IMR-90 (cell line): Measurements from ENCODE around the gene CEMP1. TPM values are rescaled to one million over a fixed set of nuclear protein-coding genes. Genes with fewer than 3 reads are reported as not detected.

Experiments
- ATAC-seq: fragments of 200-7000 bp; cut with Tn5 transposase; 2 replicates; pipeline ENCODE4 v1.9.1; 2020; ENCODE audit warnings: low read depth, mild to moderate bottlenecking, moderate library complexity
- BruUV-seq: library from RNA; stranded (reverse); fragments of 400-500 nt; replicated peaks from 2 replicates; lab custom pipeline; 2021; lab: Mats Ljungman, UMichigan
- CTCF ChIA-PET: fragments of 300-600 bp; formaldehyde crosslinking; extraction: SDS; loops from one replicate; lab custom pipeline; 2021; ENCODE audit warnings: antibody characterized with exemption; lab: Yijun Ruan, JAX
- POLR2A ChIA-PET: fragments of 300-600 bp; sonication (Branson Sonifier 250); formaldehyde crosslinking; loops from one replicate; lab custom pipeline; 2022; ENCODE audit warnings: antibody characterized with exemption; ENCODE audit not compliant: unreplicated experiment; lab: Charles Lee
- DNase-seq: peaks from one replicate; pipeline ENCODE4 v3.0.0; 2013
- H2AFZ ChIP-seq: replicated peaks from 2 replicates; pipeline ENCODE3; 2013; ENCODE audit warnings: low read length, mild to moderate bottlenecking; ENCODE audit not compliant: poor library complexity
- H2AK5ac ChIP-seq: 2 replicates; pipeline ENCODE4 v1.6.1; 2013; ENCODE audit warnings: low read depth, low read length, inconsistent platforms
- H2AK9ac ChIP-seq: replicated peaks from 2 replicates; pipeline ENCODE3; 2013; ENCODE audit warnings: mild to moderate bottlenecking, low read depth, low read length, moderate library complexity; ENCODE audit not compliant: poor library complexity
- H2BK120ac ChIP-seq: 2 replicates; pipeline ENCODE4 v1.6.1; 2013; ENCODE audit warnings: low read depth, low read length, inconsistent platforms
- H2BK15ac ChIP-seq: 3 replicates; pipeline ENCODE4 v1.6.1; 2013; ENCODE audit warnings: low read depth, low read length, inconsistent platforms
- H2BK20ac ChIP-seq: 2 replicates; pipeline ENCODE4 v1.6.1; 2013; ENCODE audit warnings: low read depth, mild to moderate bottlenecking, inconsistent platforms, low read length, moderate library complexity
- H2BK5ac ChIP-seq: 2 replicates; pipeline ENCODE4 v1.6.1; 2013; ENCODE audit warnings: mild to moderate bottlenecking, low read depth, low read length, inconsistent platforms; ENCODE audit not compliant: poor library complexity, severe bottlenecking
- H3K14ac ChIP-seq: replicated peaks from 2 replicates; pipeline ENCODE4 v1.6.1; 2013; ENCODE audit warnings: low read depth, low read length, inconsistent platforms
- H3K18ac ChIP-seq: 2 replicates; pipeline ENCODE4 v1.6.1; 2013; ENCODE audit warnings: low read depth, low read length, control low read depth
- H3K23ac ChIP-seq: 2 replicates; pipeline ENCODE4 v1.6.1; 2013; ENCODE audit warnings: low read depth, low read length, inconsistent platforms
- H3K27ac ChIP-seq: 2 replicates; pipeline ENCODE4 v1.5.1; 2013; ENCODE audit warnings: mild to moderate bottlenecking, control low read depth, low read length; ENCODE audit not compliant: insufficient read depth
- H3K27me3 ChIP-seq: 2 replicates; pipeline ENCODE4 v1.6.1; 2013; ENCODE audit warnings: low read length; ENCODE audit not compliant: control insufficient read depth, insufficient read depth
- H3K36me3 ChIP-seq: 2 replicates; pipeline ENCODE4 v1.6.1; 2013; ENCODE audit warnings: low read length, mixed read lengths; ENCODE audit not compliant: control insufficient read depth, insufficient read depth
- H3K4ac ChIP-seq: 2 replicates; pipeline ENCODE4 v1.6.1; 2013; ENCODE audit warnings: low read depth, low read length, inconsistent platforms
- H3K4me1 ChIP-seq: 2 replicates; pipeline ENCODE4 v1.6.1; 2013; ENCODE audit warnings: low read length, mixed read lengths; ENCODE audit not compliant: control insufficient read depth, insufficient read depth
- H3K4me2 ChIP-seq: 2 replicates; pipeline ENCODE4 v1.6.1; 2013; ENCODE audit warnings: low read depth, mild to moderate bottlenecking, control low read depth, low read length, moderate library complexity
- H3K4me3 ChIP-seq: 2 replicates; pipeline ENCODE4 v1.5.1; 2013; ENCODE audit warnings: low read depth, mild to moderate bottlenecking, control low read depth, low read length, moderate library complexity; ENCODE audit not compliant: insufficient read depth
- H3K56ac ChIP-seq: 2 replicates; pipeline ENCODE4 v1.6.1; 2013; ENCODE audit warnings: low read length, inconsistent platforms; ENCODE audit not compliant: insufficient read depth; ENCODE audit errors: extremely low read depth
- H3K79me1 ChIP-seq, 2 experiments: 2 replicates each; pipeline ENCODE4 v1.6.1; 2013; ENCODE audit warnings: low read length in 2 of 2, inconsistent platforms in 1 of 2, low read depth in 1 of 2
- H3K9ac ChIP-seq: 2 replicates; pipeline ENCODE4 v1.6.1; 2013; ENCODE audit warnings: low read depth, low read length, control low read depth
- H3K9me1 ChIP-seq: 2 replicates; pipeline ENCODE4 v1.6.1; 2013; ENCODE audit warnings: low read length, inconsistent platforms; ENCODE audit not compliant: insufficient read depth
- H3K9me3 ChIP-seq: 2 replicates; pipeline ENCODE4 v1.6.1; 2013; ENCODE audit warnings: low read length; ENCODE audit not compliant: control insufficient read depth, insufficient read depth
- H4K20me1 ChIP-seq: 2 replicates; pipeline ENCODE4 v1.6.1; 2013; ENCODE audit warnings: low read length, inconsistent platforms; ENCODE audit not compliant: insufficient read depth
- H4K5ac ChIP-seq: 2 replicates; pipeline ENCODE4 v1.6.1; 2013; ENCODE audit warnings: mild to moderate bottlenecking, low read depth, low read length, control low read depth
- H4K8ac ChIP-seq, 2 experiments: 2 replicates each; pipeline ENCODE4 v1.6.1; 2013; ENCODE audit warnings: low read depth in 2 of 2, low read length in 2 of 2, control low read depth in 1 of 2, inconsistent platforms in 1 of 2
- H4K91ac ChIP-seq: 2 replicates; pipeline ENCODE4 v1.6.1; 2013; ENCODE audit warnings: low read depth, low read length, inconsistent platforms; ENCODE audit not compliant: insufficient read depth
- CEBPB ChIP-seq: IDR thresholded peaks from 2 replicates; pipeline ENCODE4 v1.6.1; 2012; ENCODE audit warnings: low read depth, low read length, improper control_type of control experiment
- CHD1 ChIP-seq: IDR thresholded peaks from 2 replicates; pipeline ENCODE4 v1.6.1; 2012; ENCODE audit warnings: low read depth, low read length, improper control_type of control experiment
- MXI1 ChIP-seq: IDR thresholded peaks from 2 replicates; pipeline ENCODE4 v1.6.1; 2012; ENCODE audit warnings: low read depth, mild to moderate bottlenecking, low read length, moderate library complexity, borderline replicate concordance
- RAD21 ChIP-seq: IDR thresholded peaks from 2 replicates; pipeline ENCODE4 v1.6.1; 2012; ENCODE audit warnings: low read length, improper control_type of control experiment
- WGBS, 2 experiments: methylation state at CpG; one replicate each; pipeline versions ENCODE4 v1.1.5 to v1.1.7; 2013; ENCODE audit warnings: missing lambda C conversion rate in 2 of 2; ENCODE audit not compliant: insufficient read length in 1 of 2; ENCODE audit errors: extremely low coverage in 2 of 2; 5-methylcytosine and 5-hydroxymethylcytosine counted together
- dilution Hi-C: fragments of 300-500 bp; cut with HindIII; formaldehyde crosslinking; loops from one replicate; pipeline ENCODE4 v1.14.3; 2018; ENCODE audit warnings: low sequenced_read_pairs; ENCODE audit not compliant: unreplicated experiment
- in situ Hi-C: fragments of 300-500 bp; cut with MboI; formaldehyde crosslinking; loops from 3 replicates; pipeline ENCODE4 v1.14.3; 2019; ENCODE audit warnings: low sequenced_read_pairs, inconsistent platforms, mixed read lengths
- intact Hi-C: fragments of 100-400 bp; cut with micrococcal nuclease; formaldehyde crosslinking; loops from 2 replicates; pipeline ENCODE4 v1.10.0; 2022
- polyA plus RNA-seq, 3 experiments: library from polyadenylated mRNA; depleted of rRNA; stranded (reverse); fragments of >200 nt; gene quantifications; 2 replicates each; pipeline ENCODE4 v1.2.3, GENCODE V29; 2012; ENCODE audit warnings: low replicate concordance in 1 of 3
- total RNA-seq: library from RNA; depleted of rRNA; stranded (reverse); fragments of >200 nt; gene quantifications from 2 replicates; pipeline ENCODE4 v1.2.3, GENCODE V29; 2012

The CEMP1 gene
- total and polyA plus RNA-seq, 2 of the 4 experiments (the other 2 are of a cell fraction): not detected

- no peak overlapping the region for H3K56ac ChIP-seq
- H3K9ac ChIP-seq: no peak overlapping the region
- in situ Hi-C loops (no loop called here), intact Hi-C loops (no loop called here), dilution Hi-C loops (no loop called here)
- POLR2A ChIA-PET: interaction anchor here (0.5 kb wide), 1 partner anchor 496 kb away, joined by 3 read pairs; no protein-coding TSS in a partner anchor
- peak overlapping the region; percentile 3 for H2AK9ac ChIP-seq
- H2BK120ac ChIP-seq: no peak overlapping the region
- H2BK15ac ChIP-seq: no peak overlapping the region
- H3K4me3 ChIP-seq: no peak overlapping the region
- no peaks in the 10 kb centered on the region for H3K9me3 ChIP-seq
- H3K4me2 ChIP-seq: no peak overlapping the region
- no peak overlapping the region for H4K5ac ChIP-seq
- no peak for DNase-seq
- H2BK5ac ChIP-seq: no peak overlapping the region
- no peak overlapping the region for H3K23ac ChIP-seq
- H3K36me3 ChIP-seq: peaks cover 52% of the 10 kb centered on the region
- H3K79me1 ChIP-seq: peaks cover 20 to 50% of the 10 kb centered on the region in 2 experiments
- no peak overlapping the region for H3K14ac ChIP-seq
- TF ChIP-seq MXI1 (no peak), CEBPB (no peak), CHD1 (no peak), RAD21 (no peak)
- no peak for ATAC-seq
- H3K4ac ChIP-seq: no peak overlapping the region
- peaks cover 6% of the 10 kb centered on the region for H3K4me1 ChIP-seq
- H2AK5ac ChIP-seq: no peak overlapping the region
- H4K91ac ChIP-seq: no peak overlapping the region
- H3K9me1 ChIP-seq: 0 out of 2 replicates have a peak, but pooled peaks cover 3% of the 10 kb centered on the region
- no peaks in the 10 kb centered on the region for H3K27me3 ChIP-seq
- no peak overlapping the region for H2AFZ ChIP-seq
- H4K20me1 ChIP-seq: peaks cover 7% of the 10 kb centered on the region
- H4K8ac ChIP-seq: no peak overlapping the region
- H3K27ac ChIP-seq: no peak overlapping the region
- CTCF ChIA-PET: no interaction called here
- H2BK20ac ChIP-seq: no peak overlapping the region
- BruUV-seq: no TSS peak
- no peak overlapping the region for H3K18ac ChIP-seq
- 80% methylated on average over 1 of the region's 9 CpGs; no CpG with 5 or more reads in 1 of the 2 experiments for WGBS, 2 experiments
These were observed 6.8 kb downstream of the CEMP1 start for GRCh38 chr16:2524339-2524938.
